ENCODE data around the gene IFI44.

IFI44 gene

GRCh38 chr1:78652019-78652560, 2.5 kb downstream of the IFI44 start:
- no peak for DNase-seq

GRCh38 chr1:78658901-78659300, 9.3 kb downstream of the IFI44 start:
- DNase-seq, result no peak

GRCh38 chr1:78663923-78664322, 14.3 kb downstream of the IFI44 start:
- DNase-seq, result no peak

GRCh38 chr1:78664763-78665162, 15.1 kb downstream of the IFI44 start:
- DNase-seq, result no peak

- DNase-seq, result no peak
Measured at GRCh38 chr1:78665809-78666208, 16.2 kb downstream of the IFI44 start.

- no peak for DNase-seq
Measured at GRCh38 chr1:78667939-78668338, 18.3 kb downstream of the IFI44 start.

GRCh38 chr1:78668427-78668826, 18.8 kb downstream of the IFI44 start:
- no peak for DNase-seq

GRCh38 chr1:78672428-78672827, 22.8 kb downstream of the IFI44 start:
- no peak for DNase-seq

GRCh38 chr1:78673120-78673519, 23.5 kb downstream of the IFI44 start:
- DNase-seq, result no peak

GRCh38 chr1:78676347-78676982, 26.8 kb downstream of the IFI44 start:
- peak in 17 of 58 donors; percentile 2 to 72 (median 22) for DNase-seq

GRCh38 chr1:78676993-78677392, 27.4 kb downstream of the IFI44 start:
- DNase-seq, result no peak

- DNase-seq, result no peak
Measured at GRCh38 chr1:78677788-78678187, 28.2 kb downstream of the IFI44 start.

GRCh38 chr1:78678324-78678723, 28.7 kb downstream of the IFI44 start:
- DNase-seq, result no peak

GRCh38 chr1:78681265-78681664, 31.6 kb downstream of the IFI44 start:
- DNase-seq, result no peak

- DNase-seq, result no peak
Measured at GRCh38 chr1:78682496-78682895, 32.9 kb downstream of the IFI44 start.

- DNase-seq, result no peak
Measured at GRCh38 chr1:78683079-78683478, 33.4 kb downstream of the IFI44 start.

- DNase-seq, result no peak
Measured at GRCh38 chr1:78687315-78687714, 37.7 kb downstream of the IFI44 start.

GRCh38 chr1:78687914-78688313, 38.3 kb downstream of the IFI44 start:
- no peak for DNase-seq

- no peak for DNase-seq
Measured at GRCh38 chr1:78688697-78689096, 39.1 kb downstream of the IFI44 start.

GRCh38 chr1:78690516-78690915, 40.9 kb downstream of the IFI44 start:
- no peak for DNase-seq

- no peak for DNase-seq
Measured at GRCh38 chr1:78691995-78692747, 42.5 kb downstream of the IFI44 start.

GRCh38 chr1:78699813-78700212, 50.2 kb downstream of the IFI44 start:
- no peak for DNase-seq

- no peak for DNase-seq
Measured at GRCh38 chr1:78702426-78702825, 52.8 kb downstream of the IFI44 start.
